ENCODE measurements around the gene DNAH12.

Gene DNAH12

GRCh38 chr3:57261929-57262328, 282.2 kb downstream of the DNAH12 start:
- no peak for TF ChIP-seq EZH2phosphoT487 (IDR thresholded peaks at IDR 0.05; ENCODE audit: low read depth)
- TF ChIP-seq CTCF (IDR thresholded peaks at IDR 0.05; ENCODE audit: low read depth, low read length) = no peak

GRCh38 chr3:57261119-57261518, 283.0 kb downstream of the DNAH12 start:
- Histone ChIP-seq H3K9me3 (ENCODE audit: insufficient read depth, low read length) (no peaks in the 10 kb centered on the region), H3K4me3 (ENCODE audit: low read length) (no peak overlapping the region), H3K27me3 (ENCODE audit: low read depth, low read length) (no peaks in the 10 kb centered on the region), H3K27ac (ENCODE audit: low read length) (no peak overlapping the region), H4K20me1 (ENCODE audit: insufficient read depth, low read length) (no peaks in the 10 kb centered on the region), H3K4me2 (ENCODE audit: low read length) (no peak overlapping the region), H2AFZ (ENCODE audit: low read depth, low read length) (no peak overlapping the region), H3K79me2 (ENCODE audit: low read length) (no peaks in the 10 kb centered on the region), H3K9ac (ENCODE audit: low read length) (no peak overlapping the region), H3K4me1 (ENCODE audit: low read length) (no peaks in the 10 kb centered on the region), H3K36me3 (replicated peaks; ENCODE audit: low read depth, low read length) (peaks cover 34% of the 10 kb centered on the region)
- TF ChIP-seq EZH2phosphoT487 (IDR thresholded peaks at IDR 0.05; ENCODE audit: low read depth) = no peak
- TF ChIP-seq CTCF (IDR thresholded peaks at IDR 0.05; ENCODE audit: low read depth, low read length) = no peak

More at GRCh38 chr3:57261929-57262328, 282.2 kb downstream of the DNAH12 start:
- Histone ChIP-seq H3K4me1 (ENCODE audit: low read length) (no peaks in the 10 kb centered on the region), H3K9ac (ENCODE audit: low read length) (no peak overlapping the region), H3K4me3 (ENCODE audit: low read length) (no peak overlapping the region), H3K27me3 (ENCODE audit: low read depth, low read length) (no peaks in the 10 kb centered on the region), H3K79me2 (ENCODE audit: low read length) (no peaks in the 10 kb centered on the region), H3K36me3 (replicated peaks; ENCODE audit: low read depth, low read length) (peaks cover 38% of the 10 kb centered on the region), H2AFZ (ENCODE audit: low read depth, low read length) (no peak overlapping the region), H3K4me2 (ENCODE audit: low read length) (no peak overlapping the region), H3K9me3 (ENCODE audit: insufficient read depth, low read length) (no peaks in the 10 kb centered on the region), H3K27ac (ENCODE audit: low read length) (no peak overlapping the region), H4K20me1 (ENCODE audit: insufficient read depth, low read length) (no peaks in the 10 kb centered on the region)

GRCh38 chr3:57257678-57258077, 286.5 kb downstream of the DNAH12 start:
- no peaks in the 10 kb centered on the region for H4K20me1 ChIP-seq (ENCODE audit: insufficient read depth, low read length)
- H3K36me3 ChIP-seq (replicated peaks; ENCODE audit: low read depth, low read length) = peaks cover 26% of the 10 kb centered on the region
- no peak for TF ChIP-seq EZH2phosphoT487 (IDR thresholded peaks at IDR 0.05; ENCODE audit: low read depth)
- TF ChIP-seq CTCF (IDR thresholded peaks at IDR 0.05; ENCODE audit: low read depth, low read length) = no peak
- H3K9ac ChIP-seq (ENCODE audit: low read length) = no peak overlapping the region
- H3K4me3 ChIP-seq (ENCODE audit: low read length) = no peak overlapping the region
- no peak overlapping the region for H3K4me2 ChIP-seq (ENCODE audit: low read length)
- H3K27me3 ChIP-seq (ENCODE audit: low read depth, low read length) = no peaks in the 10 kb centered on the region
- H3K9me3 ChIP-seq (ENCODE audit: insufficient read depth, low read length) = no peaks in the 10 kb centered on the region
- H2AFZ ChIP-seq (ENCODE audit: low read depth, low read length) = no peak overlapping the region
- no peak overlapping the region for H3K27ac ChIP-seq (ENCODE audit: low read length)
- H3K79me2 ChIP-seq (ENCODE audit: low read length) = no peaks in the 10 kb centered on the region
- H3K4me1 ChIP-seq (ENCODE audit: low read length) = no peaks in the 10 kb centered on the region

GRCh38 chr3:57256844-57257243, 287.3 kb downstream of the DNAH12 start:
- Histone ChIP-seq H3K9me3 (ENCODE audit: insufficient read depth, low read length) (no peaks in the 10 kb centered on the region), H3K9ac (ENCODE audit: low read length) (no peak overlapping the region), H3K79me2 (ENCODE audit: low read length) (no peaks in the 10 kb centered on the region), H3K27me3 (ENCODE audit: low read depth, low read length) (no peaks in the 10 kb centered on the region), H3K27ac (ENCODE audit: low read length) (no peak overlapping the region), H3K36me3 (replicated peaks; ENCODE audit: low read depth, low read length) (peaks cover 22% of the 10 kb centered on the region), H3K4me1 (ENCODE audit: low read length) (no peaks in the 10 kb centered on the region), H2AFZ (ENCODE audit: low read depth, low read length) (no peak overlapping the region), H3K4me2 (ENCODE audit: low read length) (no peak overlapping the region), H4K20me1 (ENCODE audit: insufficient read depth, low read length) (no peaks in the 10 kb centered on the region), H3K4me3 (ENCODE audit: low read length) (no peak overlapping the region)
- no peak for TF ChIP-seq CTCF (IDR thresholded peaks at IDR 0.05; ENCODE audit: low read depth, low read length)
- TF ChIP-seq EZH2phosphoT487 (IDR thresholded peaks at IDR 0.05; ENCODE audit: low read depth) = no peak
